Choroid plexus epithelial cell (primary cell): ENCODE data around the gene IRF9.
A peak's percentile ranks its signal among the peaks of the same experiment; 100 is the strongest.

ENCODE experiments used
- DNase-seq: peaks from one replicate; pipeline ENCODE4 v3.0.0-alpha.2; 2010; ENCODE audit warnings: low read depth
- H3K4me3 ChIP-seq: 2 replicates; pipeline ENCODE4 v1.5.1; 2011; ENCODE audit warnings: low read depth, mild to moderate bottlenecking, control low read depth, low read length, moderate library complexity
- CTCF ChIP-seq: conservative IDR thresholded peaks from 2 replicates; pipeline ENCODE4 v1.5.1; 2011; ENCODE audit warnings: low read depth, mild to moderate bottlenecking, control low read depth, inconsistent platforms, low read length, moderate library complexity

Gene IRF9

GRCh38 chr14:24132061-24132685 is 28.9 kb upstream of the IRF9 start:
- no peak for DNase-seq
- H3K4me3 ChIP-seq, result no peak overlapping the region
- TF ChIP-seq CTCF, result no peak

- no peak for TF ChIP-seq CTCF
- no peak overlapping the region for H3K4me3 ChIP-seq
- DNase-seq, result no peak
Measured at GRCh38 chr14:24132976-24133375, 28.1 kb upstream of the IRF9 start.

GRCh38 chr14:24133735-24134134 is 27.3 kb upstream of the IRF9 start:
- no peak for DNase-seq
- no peak for TF ChIP-seq CTCF
- H3K4me3 ChIP-seq, result no peak overlapping the region

GRCh38 chr14:24135584-24135833 is 25.6 kb upstream of the IRF9 start:
- DNase-seq, result no peak
- no peak for TF ChIP-seq CTCF
- peak overlapping the region; percentile 96 for H3K4me3 ChIP-seq

GRCh38 chr14:24135834-24136683 is 25.0 kb upstream of the IRF9 start, which contains the start of gene PSME1:
TSS of gene PSME1 (plus strand) at chr14:24136194. CDS start at chr14:24136263, 69 bp downstream.
- DNase-seq, result peak; percentile 90
- H3K4me3 ChIP-seq, result peak within 1 kb of the TSS; percentile 96
- TF ChIP-seq CTCF, result no peak

GRCh38 chr14:24136684-24137528 is 24.2 kb upstream of the IRF9 start:
- no peak for TF ChIP-seq CTCF
- H3K4me3 ChIP-seq, result peak overlapping the region; percentile 96
- no peak for DNase-seq
